Stimulated activated naive CD4-positive, alpha-beta T cell treated with Interleukin-2 at 50 U/mL for 16 hours (primary cell): ENCODE data around the gene ZYX.

Experiments
- DNase-seq: peaks from one replicate; lab custom pipeline; 2025; lab: John Stamatoyannopoulos, UW

ZYX gene

GRCh38 chr7:143380646-143381426 lies at the start of gene ZYX:
Gene ZYX, plus strand, starts transcription at chr7:143381345. Its CDS starts 227 bp downstream, at chr7:143381572.
- peak; percentile 89 for DNase-seq

GRCh38 chr7:143334244-143334643 lies 46.9 kb upstream of the ZYX start:
- DNase-seq, result no peak

- no peak for DNase-seq
These were observed 43.9 kb upstream of the ZYX start for GRCh38 chr7:143337216-143337615.

- DNase-seq, result no peak
These were observed 39.3 kb upstream of the ZYX start for GRCh38 chr7:143341842-143342241.

- DNase-seq, result no peak
These were observed 37.5 kb upstream of the ZYX start for GRCh38 chr7:143343596-143343995.

- peak; percentile 52 for DNase-seq
These were observed 35.7 kb upstream of the ZYX start for GRCh38 chr7:143345428-143345900.

GRCh38 chr7:143346018-143346417 lies 35.1 kb upstream of the ZYX start:
- DNase-seq, result no peak

GRCh38 chr7:143347950-143348349 lies 33.2 kb upstream of the ZYX start:
- no peak for DNase-seq

- no peak for DNase-seq
These were observed 30.1 kb upstream of the ZYX start for GRCh38 chr7:143351060-143351459.

- no peak for DNase-seq
These were observed 29.6 kb upstream of the ZYX start for GRCh38 chr7:143351574-143351973.

- DNase-seq, result no peak
These were observed 28.6 kb upstream of the ZYX start for GRCh38 chr7:143352531-143353002.

- DNase-seq, result no peak
These were observed 26.8 kb upstream of the ZYX start for GRCh38 chr7:143354376-143354775.

- no peak for DNase-seq
These were observed 26.2 kb upstream of the ZYX start for GRCh38 chr7:143354965-143355364.

- no peak for DNase-seq
These were observed 25.4 kb upstream of the ZYX start for GRCh38 chr7:143355450-143356385.

GRCh38 chr7:143356414-143357050 lies 24.6 kb upstream of the ZYX start:
- DNase-seq, result no peak

- DNase-seq, result no peak
These were observed 22.5 kb upstream of the ZYX start for GRCh38 chr7:143358626-143359025.

GRCh38 chr7:143359771-143360353 lies 21.3 kb upstream of the ZYX start:
- DNase-seq, result no peak

GRCh38 chr7:143360788-143361551 lies 20.2 kb upstream of the ZYX start:
- DNase-seq, result no peak

- DNase-seq, result no peak
These were observed 19.5 kb upstream of the ZYX start for GRCh38 chr7:143361552-143362130.

- DNase-seq, result peak; percentile 34
These were observed 18.8 kb upstream of the ZYX start, which contains the start of gene FAM131B for GRCh38 chr7:143362131-143363015. Gene FAM131B, minus strand, starts transcription at chr7:143362713. Its CDS starts 110 bp downstream, at chr7:143362603.
